ENCODE results near the gene PRX. TPM values are rescaled to one million over a fixed set of nuclear protein-coding genes. Genes with fewer than 3 reads are reported as not detected.
"Not testable (repeated sequence)": the region's sequence is repeated elsewhere in the genome, so short reads cannot be mapped to it uniquely, and the experiment has no call there.

The PRX gene
- total RNA-seq (2014; rRNA removed; shearing (Covaris generic)): 2.3 and 2.6 TPM in 2 replicates
- polyA plus RNA-seq (2014; cell fraction: nucleus; rRNA removed): 1.2 and 1.9 TPM in 2 replicates

GRCh38 chr19:40413291-40413845 is at the start of gene PRX:
PRX (minus strand) TSS chr19:40413378; CDS start chr19:40407932, 5,446 bp downstream.
- DNase-seq (ENCODE audit: extremely low read depth, low read depth): no peak

GRCh38 chr19:40461669-40462221 is 48.6 kb upstream of the PRX start:
- DNase-seq (ENCODE audit: extremely low read depth, low read depth): no peak

DNA sequence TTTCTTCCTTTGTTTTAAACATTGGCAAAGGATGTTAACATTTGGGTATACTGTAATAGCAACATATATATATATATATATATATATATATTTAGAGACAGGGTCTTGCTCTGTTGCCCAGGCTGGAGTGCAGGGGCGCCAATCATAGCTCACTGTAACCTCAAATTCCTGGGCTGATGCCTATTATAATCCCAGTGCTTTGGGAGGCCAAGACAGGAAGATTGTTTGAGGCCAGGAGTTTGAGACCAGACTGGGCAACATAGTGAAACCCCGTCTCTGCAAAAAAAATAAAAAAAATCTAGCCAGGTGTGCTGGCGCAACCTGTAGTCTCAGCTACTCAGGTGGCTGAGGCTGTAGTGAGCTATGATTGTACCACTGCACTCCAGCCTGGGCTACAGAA is 47.0 kb upstream of the PRX start:
- DNase-seq (ENCODE audit: extremely low read depth, low read depth): no peak

- no peak for DNase-seq (ENCODE audit: extremely low read depth, low read depth)
Observed at GRCh38 chr19:40458597-40458974, 45.4 kb upstream of the PRX start.

- DNase-seq (ENCODE audit: extremely low read depth, low read depth): no peak
Observed at GRCh38 chr19:40457953-40458596, 44.9 kb upstream of the PRX start.

DNA sequence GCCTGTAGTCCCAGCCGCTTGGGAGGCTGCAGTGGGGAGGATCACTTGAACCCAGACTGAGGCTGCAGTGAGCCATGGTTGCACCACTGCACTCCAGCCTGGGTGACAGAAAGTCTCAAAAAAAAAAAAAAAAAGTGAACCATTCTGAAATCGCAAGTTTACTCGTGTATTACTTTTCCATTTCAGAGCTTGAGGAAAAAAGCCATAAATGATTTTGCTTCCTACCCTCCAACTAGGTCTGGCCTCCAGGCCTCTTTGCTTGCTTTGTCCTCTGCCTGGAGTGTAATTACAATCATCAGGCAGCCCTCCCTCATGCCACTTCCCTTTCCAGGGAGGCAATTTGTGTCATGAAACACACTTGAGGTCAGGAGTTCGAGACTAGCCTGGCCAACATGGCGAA is 43.9 kb upstream of the PRX start:
- no peak for DNase-seq (ENCODE audit: extremely low read depth, low read depth)

- DNase-seq (ENCODE audit: extremely low read depth, low read depth): not testable (repeated sequence)
Observed at GRCh38 chr19:40453943-40454342, 40.8 kb upstream of the PRX start.

- no peak for DNase-seq (ENCODE audit: extremely low read depth, low read depth)
Observed at GRCh38 chr19:40453151-40453735, 40.1 kb upstream of the PRX start.

GRCh38 chr19:40452016-40452415 is 38.8 kb upstream of the PRX start:
- DNase-seq (ENCODE audit: extremely low read depth, low read depth): no peak

DNA sequence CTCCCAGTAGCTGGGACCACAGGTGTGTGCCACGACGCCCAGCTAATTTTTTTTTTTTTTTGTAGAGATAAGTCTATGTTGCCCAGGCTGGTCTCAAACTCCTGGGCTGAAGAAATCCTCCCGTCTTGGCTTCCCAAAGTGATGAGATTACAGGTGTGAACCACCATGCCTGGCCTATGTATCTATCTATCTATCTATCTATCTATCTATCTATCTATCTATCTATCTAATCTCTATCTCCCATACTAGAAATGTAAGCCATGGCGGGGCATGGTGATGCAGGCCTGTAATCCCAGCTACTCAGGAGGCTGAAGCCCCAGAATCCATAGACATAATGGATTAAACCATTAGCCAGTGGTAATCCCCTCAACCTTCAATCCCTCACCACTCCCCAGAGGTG is 37.5 kb upstream of the PRX start:
- no peak for DNase-seq (ENCODE audit: extremely low read depth, low read depth)

GRCh38 chr19:40449506-40449905 is 36.3 kb upstream of the PRX start:
- DNase-seq (ENCODE audit: extremely low read depth, low read depth): no peak

- no peak for DNase-seq (ENCODE audit: extremely low read depth, low read depth)
Observed at GRCh38 chr19:40446263-40446784, 33.1 kb upstream of the PRX start.

DNA sequence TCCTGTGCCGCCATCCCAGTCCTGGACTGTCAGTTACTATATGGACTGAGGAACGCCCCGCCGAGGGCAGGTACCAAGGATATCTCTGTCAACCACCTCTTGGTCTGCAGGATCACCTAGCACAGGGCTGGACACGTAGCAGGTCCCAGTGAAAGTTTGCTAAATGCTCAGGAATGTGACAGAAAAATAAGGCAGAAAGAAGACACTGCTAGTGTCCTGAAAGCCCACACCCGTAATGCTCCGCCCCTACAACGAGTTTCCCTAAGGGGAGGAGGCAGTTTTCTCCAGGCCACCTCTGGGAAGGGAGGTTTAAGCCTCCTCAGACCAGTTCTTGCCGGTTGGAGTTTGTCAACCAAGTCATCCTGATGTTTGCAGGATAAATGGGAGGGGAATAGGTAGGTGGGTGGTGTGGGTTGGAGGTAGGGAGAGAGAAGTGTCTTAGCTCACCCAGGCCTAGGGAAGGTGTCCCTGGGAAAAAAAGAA is 32.6 kb upstream of the PRX start:
- DNase-seq (ENCODE audit: extremely low read depth, low read depth): no peak

GRCh38 chr19:40444825-40445312 is 31.7 kb upstream of the PRX start:
- no peak for DNase-seq (ENCODE audit: extremely low read depth, low read depth)

DNA sequence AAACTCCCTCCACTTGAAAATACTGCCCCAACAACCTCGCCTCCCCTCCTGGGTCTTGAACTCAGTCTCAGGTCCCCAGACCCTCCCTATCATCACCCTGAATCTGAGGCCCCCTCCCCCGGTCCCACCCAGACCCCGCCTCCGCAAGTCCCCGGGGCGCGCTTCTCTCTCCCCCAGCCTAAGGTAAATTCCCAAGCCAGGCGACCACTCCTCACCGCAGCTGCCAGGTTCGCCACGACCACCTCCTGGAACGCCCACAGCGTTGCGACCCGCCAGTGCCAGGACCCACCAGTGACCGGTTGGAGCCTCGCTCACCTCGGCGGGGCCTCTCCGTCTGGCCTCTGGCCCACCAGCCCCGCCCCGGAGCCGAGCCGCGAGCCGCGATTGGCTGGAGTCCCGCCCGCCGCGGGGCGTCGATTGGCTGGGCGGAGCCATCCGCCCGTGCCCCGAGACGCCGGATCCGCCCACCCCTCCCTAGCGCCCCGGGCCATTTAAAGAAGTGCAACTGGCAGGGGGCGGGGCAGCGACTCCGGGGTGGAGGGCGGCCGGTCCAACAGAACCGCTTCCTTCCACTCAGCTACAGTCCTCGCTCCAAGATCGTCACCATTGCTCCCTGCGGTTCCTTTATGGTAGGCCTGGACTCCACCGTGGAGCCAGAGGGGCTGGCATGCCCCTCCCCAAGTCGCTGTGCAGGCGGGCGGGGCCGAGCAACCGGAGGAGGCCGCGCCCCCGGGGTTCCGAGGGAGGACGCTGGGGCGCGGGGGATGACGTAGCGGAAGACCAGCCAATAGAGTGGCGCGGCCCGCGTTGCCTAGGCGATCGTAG is 31.0 kb upstream of the PRX start, which contains the start of gene SERTAD3:
TSS of gene SERTAD3 (minus strand) at position 336 of the 825 bp plus-strand sequence. CDS start 2,255 bp downstream, outside the sequence.
- DNase-seq (ENCODE audit: extremely low read depth, low read depth): peak; percentile 87

DNA sequence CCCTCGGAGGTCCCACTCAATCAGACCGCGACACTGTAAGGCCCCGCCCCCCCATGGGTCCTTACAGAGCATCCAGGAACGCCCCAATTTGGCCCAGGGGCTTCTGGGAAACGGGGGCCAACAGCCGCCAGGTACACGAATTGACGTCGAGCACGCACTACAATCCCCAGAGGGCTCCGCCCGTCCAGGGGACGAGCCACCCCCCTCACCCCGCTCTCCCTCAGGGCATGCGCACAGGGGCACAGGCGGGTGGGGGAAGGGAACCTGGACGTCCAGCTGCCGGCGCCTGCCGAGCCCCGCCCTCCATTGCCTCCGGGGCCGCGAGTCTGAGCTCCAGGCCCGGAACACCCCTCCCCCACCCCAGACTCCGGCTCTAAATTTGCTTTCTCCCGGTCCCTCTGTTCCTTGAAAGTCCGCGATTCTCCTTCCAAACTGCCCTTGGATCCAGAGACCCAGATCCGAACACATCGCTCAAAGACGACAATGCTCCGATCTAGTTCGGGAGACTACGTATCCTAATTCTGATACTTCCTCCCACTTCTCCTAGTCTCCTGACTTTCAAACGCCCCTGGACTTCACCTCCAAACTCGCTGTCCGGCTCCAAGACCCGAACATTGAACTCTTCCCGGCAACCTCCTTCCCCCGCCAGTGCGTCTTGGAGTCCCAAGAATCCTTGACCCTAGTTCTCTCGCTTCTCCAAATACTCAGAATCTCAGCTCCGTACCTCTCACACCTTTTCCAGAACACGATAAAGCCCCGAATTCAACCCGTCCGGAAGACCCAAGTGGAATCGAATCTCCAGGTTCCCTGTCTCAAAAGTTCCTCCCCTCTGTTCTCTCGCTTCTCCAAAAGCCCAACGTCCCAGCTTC is 30.2 kb upstream of the PRX start:
- DNase-seq (ENCODE audit: extremely low read depth, low read depth): peak; percentile 95

DNA sequence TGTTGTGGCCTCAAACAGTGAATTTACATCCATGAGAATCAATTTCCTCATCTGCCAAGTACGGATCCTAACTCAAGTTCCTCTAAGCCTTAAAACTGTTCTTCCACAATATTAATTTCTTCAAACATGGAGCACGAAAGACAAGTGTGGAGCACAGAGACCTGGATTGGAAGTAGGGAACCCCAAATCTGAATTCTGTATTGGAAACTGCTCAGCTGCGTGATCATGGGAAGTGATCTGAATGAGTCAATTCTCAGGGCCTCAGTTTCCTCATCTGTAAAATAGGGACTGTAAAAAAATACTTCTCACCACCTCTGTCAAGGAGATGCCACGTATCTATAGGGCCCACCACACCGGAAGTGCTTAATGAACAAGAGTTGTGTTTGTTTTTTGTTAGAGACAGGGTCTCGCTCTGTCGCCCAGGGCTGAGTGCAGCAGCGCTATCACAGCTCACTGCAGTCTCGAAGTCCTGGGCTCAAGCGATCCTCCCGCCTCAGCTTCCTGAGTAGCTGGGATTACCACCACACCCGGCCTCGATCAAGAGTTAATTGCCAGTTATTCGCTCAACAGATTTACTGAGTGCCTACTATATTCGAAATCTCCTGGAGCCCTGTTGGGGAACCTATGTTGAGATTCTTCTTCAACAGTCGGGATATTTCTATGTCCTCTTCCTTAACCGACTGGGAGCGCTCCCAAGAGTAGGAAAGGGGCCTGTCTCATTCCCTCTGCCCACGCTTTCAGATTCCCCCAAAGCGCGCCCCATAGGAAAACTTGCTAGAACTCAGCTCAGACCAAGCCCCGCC is 29.4 kb upstream of the PRX start:
- no peak for DNase-seq (ENCODE audit: extremely low read depth, low read depth)

GRCh38 chr19:40441719-40442253 is 28.6 kb upstream of the PRX start:
- DNase-seq (ENCODE audit: extremely low read depth, low read depth): no peak
